ENCODE results near the gene NSUN7.
A peak's percentile ranks its signal among the peaks of the same experiment; 100 is the strongest.

Gene NSUN7

GRCh38 chr4:40822420-40823166 lies 72.8 kb downstream of the NSUN7 start:
- DNase-seq = no peak

DNA sequence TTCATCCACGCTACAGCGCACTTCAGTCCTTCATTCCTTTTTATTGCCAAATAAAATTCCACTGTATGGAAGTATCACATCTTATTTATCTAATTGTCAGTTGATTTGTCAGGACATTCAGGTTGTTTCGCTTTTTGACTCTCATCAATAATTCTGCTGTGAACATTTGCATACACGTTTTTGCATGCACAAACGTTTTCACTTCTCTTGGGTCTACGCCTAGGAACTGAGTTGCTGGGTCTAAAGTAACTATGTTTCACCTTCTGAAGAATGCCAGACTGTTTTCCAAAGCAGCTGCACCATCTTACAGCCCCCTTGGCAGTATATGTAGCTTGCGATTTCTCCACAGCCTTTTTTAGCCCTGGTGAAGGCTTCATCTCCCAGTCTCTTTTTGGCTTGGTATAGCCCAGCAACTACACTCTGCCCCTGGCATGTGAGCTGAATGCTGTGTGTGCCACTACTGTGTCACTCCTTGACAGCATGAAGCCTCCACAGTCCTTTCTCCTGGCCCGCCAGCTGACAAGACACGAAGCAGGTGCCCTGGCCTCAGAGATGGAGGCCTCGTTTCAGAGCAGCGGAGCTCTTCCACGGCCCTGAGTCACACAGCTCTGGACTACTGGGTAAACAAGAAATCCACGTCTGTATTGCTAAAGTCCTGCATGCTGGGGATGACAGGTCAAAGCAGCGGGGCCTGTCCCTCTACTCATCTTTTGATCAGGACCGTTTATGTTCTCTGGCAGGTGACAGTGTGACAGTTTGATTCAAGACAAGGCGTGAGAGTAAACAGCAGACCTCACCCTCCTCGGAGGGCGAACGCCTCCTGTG lies 75.5 kb downstream of the NSUN7 start:
- DNase-seq = no peak

GRCh38 chr4:40826821-40827220 lies 77.1 kb downstream of the NSUN7 start:
- no peak for DNase-seq

GRCh38 chr4:40827758-40828157 lies 78.0 kb downstream of the NSUN7 start:
- DNase-seq = no peak

GRCh38 chr4:40828661-40829060 lies 78.9 kb downstream of the NSUN7 start:
- no peak for DNase-seq

DNA sequence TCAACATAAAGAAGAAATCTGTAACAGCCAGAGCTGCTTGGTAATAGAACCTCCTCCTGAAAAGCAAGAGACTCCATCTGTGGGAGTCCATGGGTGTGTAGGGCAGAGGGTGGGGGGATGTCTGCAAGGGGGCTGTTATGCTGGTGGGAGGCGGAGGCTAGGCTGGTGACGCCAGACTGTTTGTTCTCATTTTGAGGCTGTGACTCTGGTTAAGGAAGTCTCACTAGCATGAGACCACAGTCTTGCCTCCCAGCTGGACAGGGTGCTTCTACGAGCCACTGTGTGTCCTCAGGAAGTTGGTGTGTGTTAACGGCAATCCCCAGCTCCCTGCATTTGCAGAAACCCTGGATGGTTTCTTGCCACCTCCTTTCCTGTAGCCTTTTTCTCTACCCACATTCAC lies 79.8 kb downstream of the NSUN7 start:
- DNase-seq = no peak

GRCh38 chr4:40831146-40831907 lies 81.6 kb downstream of the NSUN7 start:
- DNase-seq = no peak

GRCh38 chr4:40832175-40832574 lies 82.4 kb downstream of the NSUN7 start:
- no peak for DNase-seq

DNA sequence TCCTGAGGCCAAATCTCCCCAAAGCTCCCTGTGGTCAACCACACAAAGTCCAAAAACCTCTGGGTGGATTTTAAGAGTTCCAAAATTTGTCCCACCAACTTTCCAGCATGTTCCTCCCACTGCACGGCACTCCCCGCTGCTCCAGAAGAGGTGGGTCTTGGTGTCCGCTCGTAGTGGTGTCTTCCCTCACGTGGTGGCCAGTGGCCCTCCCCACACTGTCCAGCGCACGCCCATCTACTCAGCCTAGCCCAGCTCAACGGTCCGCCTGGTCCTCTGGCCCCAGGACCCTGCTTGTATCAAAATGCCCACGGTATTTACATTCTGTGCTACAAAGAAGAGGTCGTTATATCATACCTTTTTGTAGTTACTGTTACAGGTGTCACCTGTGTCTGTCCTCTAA lies 83.5 kb downstream of the NSUN7 start:
- DNase-seq = no peak

GRCh38 chr4:40837094-40837870 lies 87.5 kb downstream of the NSUN7 start:
- no peak for DNase-seq

- no peak for DNase-seq
These were observed 89.0 kb downstream of the NSUN7 start for GRCh38 chr4:40838742-40839141.

DNA sequence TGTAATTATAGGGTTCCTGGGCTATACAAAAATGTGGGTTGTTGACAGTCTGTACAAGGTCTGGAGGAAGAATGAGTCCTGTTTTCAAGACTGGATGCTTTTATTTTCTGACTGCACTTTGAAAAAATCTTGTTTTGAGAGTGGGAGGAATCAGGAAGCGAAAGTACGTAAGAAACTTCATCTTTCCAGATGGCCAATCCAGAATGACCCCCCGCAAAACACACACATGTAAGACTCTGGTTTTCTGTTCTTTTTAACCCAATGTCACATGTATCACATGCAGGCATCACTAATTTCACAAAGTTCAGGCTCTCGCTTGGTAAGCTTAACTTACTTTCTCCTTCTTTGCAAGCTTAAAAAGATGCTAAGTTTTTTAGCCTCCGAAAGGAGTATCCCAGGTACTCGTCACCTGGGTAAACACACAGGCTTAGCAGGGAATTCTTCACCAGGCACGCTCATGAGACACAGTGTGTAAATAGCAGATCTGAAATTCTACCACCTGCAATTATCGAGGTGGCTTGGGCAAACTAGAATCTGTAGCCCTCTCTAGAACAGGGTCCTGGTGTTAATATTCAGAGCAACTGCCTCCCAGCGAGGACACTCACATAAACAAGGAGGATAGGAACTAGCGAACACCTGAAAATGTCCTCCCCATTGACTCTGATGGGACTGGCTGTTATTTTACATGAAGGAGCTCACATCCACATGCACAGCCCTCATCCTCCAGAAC lies 90.7 kb downstream of the NSUN7 start:
- no peak for DNase-seq

DNA sequence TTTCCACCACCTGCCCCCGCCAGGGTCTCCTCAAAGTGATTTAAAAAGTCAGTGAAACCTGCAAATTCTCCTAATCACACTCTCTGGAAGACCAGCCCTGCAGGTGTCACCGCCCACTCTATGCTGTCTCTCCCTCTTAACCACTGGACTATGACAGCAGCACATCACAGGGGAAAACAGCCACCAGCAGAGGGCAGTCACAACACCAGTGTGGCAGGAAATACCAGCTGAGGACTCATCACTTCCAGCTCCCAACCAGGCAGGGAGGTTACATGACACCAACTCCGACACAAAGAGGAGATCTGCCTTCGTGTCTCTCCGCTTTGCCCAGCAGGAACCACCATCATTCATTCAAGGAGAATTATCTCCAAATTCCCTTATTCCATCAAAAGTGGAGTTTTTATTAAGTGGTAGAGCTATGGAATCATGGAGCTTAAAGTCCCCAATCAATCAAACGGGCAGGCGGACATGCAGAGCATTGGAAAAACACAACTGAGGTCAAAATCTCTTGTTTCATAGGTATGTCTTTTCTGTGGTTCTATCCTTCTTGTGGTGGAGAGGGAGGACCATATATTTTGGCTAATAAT lies 91.3 kb downstream of the NSUN7 start:
- peak; percentile 67 for DNase-seq

DNA sequence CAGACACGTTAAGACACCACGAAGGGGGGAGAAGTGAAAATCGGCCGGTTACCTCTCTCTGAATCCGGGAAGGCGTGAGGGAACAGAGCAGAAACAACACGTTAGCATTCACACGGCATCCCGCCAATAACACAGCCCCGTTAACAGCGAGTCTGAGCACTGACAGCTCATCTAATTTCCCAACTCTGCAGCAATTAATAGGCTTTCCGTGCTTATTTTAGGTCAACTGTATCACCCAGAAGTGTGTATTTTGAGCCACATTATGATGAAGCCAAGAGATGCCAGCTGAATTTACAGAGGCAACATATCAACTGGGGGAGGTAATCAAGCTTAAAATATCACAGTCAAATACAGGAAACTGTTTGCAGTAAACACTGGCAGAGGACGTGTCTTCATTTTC lies 92.6 kb downstream of the NSUN7 start:
- DNase-seq = no peak

DNA sequence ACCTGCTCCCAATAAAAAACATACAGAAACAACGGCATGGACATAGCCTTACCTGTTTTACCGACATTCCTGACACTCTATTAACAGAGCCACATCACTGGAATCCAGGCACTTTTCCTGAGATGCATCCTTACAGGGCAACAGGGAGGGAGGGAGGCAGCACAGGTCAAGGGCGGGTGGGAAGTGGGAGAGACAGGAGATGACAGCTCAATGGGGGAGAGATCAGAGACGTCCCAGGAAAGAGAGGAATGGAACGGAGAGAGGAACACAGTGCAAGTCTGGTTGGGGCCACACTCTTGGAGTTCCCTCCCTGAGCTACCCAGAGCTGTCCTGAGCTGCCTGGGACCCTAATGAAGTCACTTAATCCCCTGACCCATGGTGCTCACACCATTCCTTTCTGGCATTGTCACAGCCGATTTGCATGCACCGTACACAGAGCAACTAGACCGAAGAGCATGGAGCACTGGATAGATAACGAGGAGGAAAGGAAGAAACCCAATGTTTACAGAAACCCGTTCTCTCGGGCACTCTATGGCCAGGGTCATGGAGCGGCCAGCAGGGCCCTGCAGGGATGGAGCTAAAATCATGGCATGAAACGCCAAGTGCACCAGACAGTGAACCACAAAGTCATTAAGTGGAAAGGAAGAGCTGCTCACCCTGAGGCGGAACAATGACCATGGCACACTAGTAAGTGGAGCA lies 93.1 kb downstream of the NSUN7 start:
- DNase-seq = no peak

DNA sequence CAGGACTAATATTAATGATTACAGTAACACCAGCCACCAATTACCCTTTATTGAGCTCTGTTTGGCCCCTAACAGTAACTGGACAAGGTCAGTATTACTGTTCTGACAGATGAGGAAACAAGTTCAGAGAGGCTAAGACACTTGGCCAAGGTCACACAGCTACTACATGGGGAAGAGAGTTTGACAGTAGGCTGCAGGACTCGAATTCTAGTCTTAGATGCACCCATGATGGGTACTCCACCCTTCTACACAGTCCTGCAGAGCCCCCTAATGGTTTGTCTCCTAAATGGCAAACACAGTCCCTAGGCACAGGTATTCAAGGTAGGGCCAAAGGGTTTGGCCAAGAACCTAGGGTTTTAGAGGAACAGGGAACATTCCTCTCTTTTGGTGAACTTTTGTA lies 93.9 kb downstream of the NSUN7 start:
- DNase-seq = peak; percentile 11

GRCh38 chr4:40844261-40844660 lies 94.5 kb downstream of the NSUN7 start:
- DNase-seq = no peak

DNA sequence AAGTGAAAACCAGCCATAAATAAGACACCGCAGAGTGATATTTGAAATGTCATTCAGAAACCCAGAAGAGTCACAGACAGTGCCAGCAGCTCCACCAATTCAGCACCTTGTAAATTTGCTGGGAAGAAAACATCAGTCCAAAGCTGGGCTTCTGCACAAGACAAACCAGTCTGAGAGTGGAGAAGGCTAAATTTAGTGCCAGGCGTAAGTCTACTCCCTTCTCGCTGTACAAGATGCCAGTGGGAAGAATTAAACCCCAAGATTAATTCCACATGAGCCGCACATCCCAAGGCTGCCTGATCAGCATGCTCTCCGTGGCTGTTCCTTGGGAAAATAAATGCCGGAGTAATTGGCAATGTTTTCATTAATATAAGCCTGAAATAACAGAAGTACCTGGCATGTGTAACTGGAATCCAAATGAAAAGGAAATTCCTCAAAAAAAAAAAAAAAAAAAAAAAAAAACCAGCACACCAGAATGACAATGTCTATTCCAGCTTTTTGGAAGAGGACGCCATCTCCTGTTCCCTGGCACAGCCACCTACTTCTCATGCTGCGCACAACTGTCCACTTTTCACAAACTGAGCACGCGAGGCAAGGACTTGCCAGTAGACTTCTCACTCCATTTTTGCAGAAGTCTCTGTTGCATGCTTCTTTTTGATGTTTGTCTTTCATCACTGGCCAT lies 95.5 kb downstream of the NSUN7 start:
- no peak for DNase-seq

- DNase-seq = no peak
These were observed 96.8 kb downstream of the NSUN7 start for GRCh38 chr4:40846532-40846931.

DNA sequence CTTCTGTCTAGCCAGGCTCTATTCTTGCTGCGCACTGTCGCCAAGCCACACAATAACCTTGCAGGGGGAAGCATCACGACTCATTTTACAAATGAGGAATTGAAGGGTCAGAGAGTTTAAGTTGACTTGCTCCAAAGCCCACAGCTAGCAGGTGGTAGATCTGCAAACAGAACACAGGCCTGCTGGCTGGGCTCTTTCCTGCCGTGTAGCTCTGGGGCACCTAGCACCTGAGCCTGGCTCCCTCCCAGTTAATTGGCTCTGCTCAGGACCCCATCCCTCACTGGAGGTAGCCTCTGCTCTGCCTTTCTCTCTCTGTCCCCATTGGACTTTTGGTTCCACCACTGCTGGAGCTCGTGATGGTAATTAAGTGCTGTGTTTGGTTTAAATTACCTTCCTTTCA lies 98.5 kb downstream of the NSUN7 start:
- DNase-seq = no peak
